Renal pelvis (tissue), 12 donors: ENCODE measurements around the gene SPINDOC. TPM values are rescaled to one million over a fixed set of nuclear protein-coding genes. Genes with fewer than 3 reads are reported as not detected.
A peak's percentile ranks its signal among the peaks of the same experiment; 100 is the strongest.
"Not testable (repeated sequence)": the region's sequence is repeated elsewhere in the genome, so short reads cannot be mapped to it uniquely, and the experiment has no call there.

Experiments
- DNase-seq: peaks from one replicate; pipeline ENCODE4 v3.0.0-alpha.2; 2013
- long read RNA-seq, 16 experiments: transcript quantifications; one replicate each; lab custom pipeline, GENCODE V29; 2026
- polyA plus RNA-seq, 3 donors: library from polyadenylated mRNA; unstranded; fragments of 120-200 nt; gene quantifications; one replicate each; pipeline ENCODE4 v1.2.1, GENCODE V29; 2013; ENCODE audit not compliant: insufficient read length in 3 of 3

The SPINDOC gene, protein sequence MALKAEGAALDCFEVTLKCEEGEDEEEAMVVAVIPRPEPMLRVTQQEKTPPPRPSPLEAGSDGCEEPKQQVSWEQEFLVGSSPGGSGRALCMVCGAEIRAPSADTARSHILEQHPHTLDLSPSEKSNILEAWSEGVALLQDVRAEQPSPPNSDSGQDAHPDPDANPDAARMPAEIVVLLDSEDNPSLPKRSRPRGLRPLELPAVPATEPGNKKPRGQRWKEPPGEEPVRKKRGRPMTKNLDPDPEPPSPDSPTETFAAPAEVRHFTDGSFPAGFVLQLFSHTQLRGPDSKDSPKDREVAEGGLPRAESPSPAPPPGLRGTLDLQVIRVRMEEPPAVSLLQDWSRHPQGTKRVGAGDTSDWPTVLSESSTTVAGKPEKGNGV
- 10 to 100 TPM; 37.7 to 43.1 (median 39.0) TPM for polyA plus RNA-seq
- long read RNA-seq, donor 1, transcript SPINDOC-201 (6 exons, 2,024 nt): major isoform, 7 of 7 reads
- long read RNA-seq, donor 1, partial matches to known transcripts: 0 of 7 reads
- long read RNA-seq, donor 1, other reads (novel, unspliced or antisense): 0 of 7 reads
- long read RNA-seq, donor 2, transcript SPINDOC-201 (6 exons, 2,024 nt): major isoform, 14 of 28 reads
- long read RNA-seq, donor 2, partial matches to known transcripts: 14 of 28 reads
- long read RNA-seq, donor 2, other reads (novel, unspliced or antisense): 0 of 28 reads
- long read RNA-seq, donor 3, transcript SPINDOC-201 (6 exons, 2,024 nt): major isoform, 10 of 15 reads
- long read RNA-seq, donor 3, partial matches to known transcripts: 5 of 15 reads
- long read RNA-seq, donor 3, other reads (novel, unspliced or antisense): 0 of 15 reads
- long read RNA-seq, donor 4, transcript SPINDOC-201 (6 exons, 2,024 nt): major isoform, 10 of 35 reads
- long read RNA-seq, donor 4, partial matches to known transcripts: 25 of 35 reads
- long read RNA-seq, donor 4, other reads (novel, unspliced or antisense): 0 of 35 reads
- long read RNA-seq, donor 5, partial matches to known transcripts: 0 of 1 reads
- long read RNA-seq, donor 5, other reads (novel, unspliced or antisense): 0 of 1 reads
- long read RNA-seq, donor 6, transcript SPINDOC-201 (6 exons, 2,024 nt): major isoform, 9 of 9 reads
- long read RNA-seq, donor 6, partial matches to known transcripts: 0 of 9 reads
- long read RNA-seq, donor 6, other reads (novel, unspliced or antisense): 0 of 9 reads
- long read RNA-seq, donor 7, transcript SPINDOC-201 (6 exons, 2,024 nt): major isoform, 23 of 23 reads
- long read RNA-seq, donor 7, partial matches to known transcripts: 0 of 23 reads
- long read RNA-seq, donor 7, other reads (novel, unspliced or antisense): 0 of 23 reads
- long read RNA-seq, donor 8, partial matches to known transcripts: 14 of 15 reads
- long read RNA-seq, donor 8, other reads (novel, unspliced or antisense): 0 of 15 reads
- long read RNA-seq, donor 9, transcript SPINDOC-201 (6 exons, 2,024 nt): major isoform, 23 of 51 reads
- long read RNA-seq, donor 9, partial matches to known transcripts: 28 of 51 reads
- long read RNA-seq, donor 9, other reads (novel, unspliced or antisense): 0 of 51 reads
- long read RNA-seq, donor 10, transcript SPINDOC-201 (6 exons, 2,024 nt): major isoform, 9 of 15 reads
- long read RNA-seq, donor 10, partial matches to known transcripts: 6 of 15 reads
- long read RNA-seq, donor 10, other reads (novel, unspliced or antisense): 0 of 15 reads
- long read RNA-seq, donor 11, partial matches to known transcripts: 0 of 3 reads
- long read RNA-seq, donor 11, other reads (novel, unspliced or antisense): 0 of 3 reads
- long read RNA-seq, donor 12, transcript SPINDOC-201 (6 exons, 2,024 nt): major isoform, 23 of 28 reads
- long read RNA-seq, donor 12, partial matches to known transcripts: 5 of 28 reads
- long read RNA-seq, donor 12, other reads (novel, unspliced or antisense): 0 of 28 reads
- long read RNA-seq, donor 13, partial matches to known transcripts: 0 of 3 reads
- long read RNA-seq, donor 13, other reads (novel, unspliced or antisense): 0 of 3 reads
- long read RNA-seq, donor 14: 0 reads
- long read RNA-seq, donor 15, transcript SPINDOC-201 (6 exons, 2,024 nt): major isoform, 16 of 16 reads
- long read RNA-seq, donor 15, partial matches to known transcripts: 0 of 16 reads
- long read RNA-seq, donor 15, other reads (novel, unspliced or antisense): 0 of 16 reads
- long read RNA-seq, donor 16, transcript SPINDOC-201 (6 exons, 2,024 nt): major isoform, 14 of 19 reads
- long read RNA-seq, donor 16, partial matches to known transcripts: 5 of 19 reads
- long read RNA-seq, donor 16, other reads (novel, unspliced or antisense): 0 of 19 reads

- peak; percentile 66 for DNase-seq
Measured at GRCh38 chr11:63813035-63813562, at the start of gene SPINDOC. Gene SPINDOC (plus strand): TSS chr11:63813456. CDS start chr11:63813687, 231 bp downstream.

GRCh38 chr11:63763496-63764339, 49.5 kb upstream of the SPINDOC start:
- DNase-seq: no peak

- no peak for DNase-seq
Measured at GRCh38 chr11:63764340-63764678, 48.9 kb upstream of the SPINDOC start.

DNA sequence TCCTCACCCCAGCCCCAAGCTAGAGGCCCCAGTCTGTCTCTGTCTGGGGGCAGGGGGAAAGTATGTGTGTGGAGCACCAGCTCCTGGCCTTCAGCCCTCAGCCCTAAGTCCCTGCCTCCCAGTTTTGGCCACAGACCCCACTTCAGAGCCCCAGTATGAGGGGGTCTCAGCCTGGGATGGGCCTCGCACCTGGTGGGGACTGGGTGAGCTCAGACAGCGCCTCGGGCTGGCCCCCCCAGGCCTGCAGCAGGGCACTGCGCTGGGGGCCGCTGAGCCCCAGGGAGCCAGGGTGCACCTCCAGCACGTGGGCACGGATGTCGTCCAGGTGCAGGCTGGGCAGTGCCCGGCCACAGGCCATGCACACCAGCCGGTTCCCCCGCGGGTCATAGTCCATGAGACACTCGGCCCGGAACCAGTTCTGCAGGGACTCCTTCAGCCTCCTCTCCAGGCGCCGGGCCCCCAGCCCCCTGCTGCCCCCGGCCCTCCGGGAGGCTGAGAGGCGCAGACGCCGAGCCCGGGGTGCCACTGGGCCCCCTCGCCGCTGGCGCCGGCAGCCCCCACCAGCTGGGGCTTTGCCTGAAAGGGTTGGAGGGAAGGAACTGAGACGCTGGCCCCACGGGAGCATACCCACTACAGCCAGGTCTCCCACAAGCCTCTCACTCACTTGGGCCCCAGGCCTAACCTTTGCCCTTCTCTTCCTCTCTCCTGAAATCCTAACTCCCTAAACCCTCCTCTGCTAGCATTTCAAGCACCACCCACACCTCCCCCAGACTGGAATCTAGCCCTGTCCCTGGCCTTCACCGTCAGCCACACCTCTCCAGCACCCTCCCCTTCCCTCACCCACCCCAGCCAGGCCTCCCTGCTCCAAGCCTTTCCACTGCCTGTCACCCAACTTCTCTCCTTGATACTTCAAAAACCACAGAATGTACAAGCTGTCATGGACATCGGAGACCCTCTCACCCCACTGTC, 48.3 kb upstream of the SPINDOC start:
- DNase-seq: no peak

DNA sequence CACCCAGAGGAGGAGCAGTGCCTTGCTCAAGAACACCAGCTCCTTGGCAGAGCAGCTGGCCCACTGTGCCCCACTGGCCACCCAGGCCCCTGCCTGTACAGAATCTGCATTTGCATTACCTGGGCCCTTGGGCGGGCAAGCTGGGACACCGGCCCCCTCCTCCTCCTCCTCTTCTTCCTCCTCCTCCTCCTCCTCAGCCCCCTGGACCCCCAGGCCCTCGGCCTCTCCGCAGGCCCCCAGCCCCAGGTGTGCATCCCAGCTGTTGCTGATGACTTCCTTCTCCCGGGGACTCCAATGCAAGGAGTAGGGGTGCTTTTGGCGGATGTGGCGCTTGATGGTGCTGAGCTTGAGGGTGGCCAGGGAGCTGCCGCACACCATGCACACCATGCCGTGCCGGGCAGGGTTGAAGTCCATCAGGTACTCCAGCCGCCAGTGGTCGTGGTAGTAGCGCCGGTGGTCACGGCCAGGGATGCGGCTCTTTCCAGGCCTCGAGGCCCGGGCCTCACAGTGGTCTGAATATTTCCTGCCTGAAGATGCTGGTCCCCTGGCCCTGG, 47.5 kb upstream of the SPINDOC start:
- DNase-seq: no peak

DNA sequence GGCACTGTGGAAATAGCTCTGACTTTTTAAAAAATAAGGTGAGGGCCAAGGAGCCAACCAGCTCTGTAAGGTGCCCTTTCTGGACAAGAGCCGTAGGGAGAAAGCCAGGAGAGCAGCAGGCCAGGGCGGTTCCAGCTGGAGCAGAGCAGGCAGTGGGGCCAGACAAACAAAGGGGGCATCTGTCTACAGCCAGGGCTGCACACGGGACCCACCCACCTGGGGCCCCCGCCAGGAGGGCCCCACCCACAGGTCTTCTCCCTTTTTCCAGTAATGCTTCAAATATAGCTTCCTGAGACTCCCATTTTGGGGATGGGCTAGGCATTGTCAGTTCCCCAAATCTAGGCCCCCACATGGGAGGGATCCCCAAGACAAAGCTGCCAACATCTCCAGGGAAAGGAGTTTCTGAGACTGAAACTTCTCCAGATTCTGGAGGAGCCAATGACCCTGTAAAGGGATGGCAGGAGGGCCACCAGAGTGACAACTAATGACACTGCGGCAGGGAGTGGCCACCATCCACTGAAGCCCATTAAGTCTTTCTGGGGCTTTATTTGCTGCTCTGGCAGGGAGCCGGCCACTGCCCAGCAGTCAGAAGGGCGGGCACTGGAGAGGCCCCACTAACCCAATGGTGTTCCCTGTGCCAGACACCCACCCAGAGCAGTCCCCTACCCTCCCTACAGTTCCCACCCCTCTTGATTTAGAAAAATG, 46.6 kb upstream of the SPINDOC start:
- DNase-seq: no peak

GRCh38 chr11:63767267-63767564, 46.0 kb upstream of the SPINDOC start:
- DNase-seq: no peak

DNA sequence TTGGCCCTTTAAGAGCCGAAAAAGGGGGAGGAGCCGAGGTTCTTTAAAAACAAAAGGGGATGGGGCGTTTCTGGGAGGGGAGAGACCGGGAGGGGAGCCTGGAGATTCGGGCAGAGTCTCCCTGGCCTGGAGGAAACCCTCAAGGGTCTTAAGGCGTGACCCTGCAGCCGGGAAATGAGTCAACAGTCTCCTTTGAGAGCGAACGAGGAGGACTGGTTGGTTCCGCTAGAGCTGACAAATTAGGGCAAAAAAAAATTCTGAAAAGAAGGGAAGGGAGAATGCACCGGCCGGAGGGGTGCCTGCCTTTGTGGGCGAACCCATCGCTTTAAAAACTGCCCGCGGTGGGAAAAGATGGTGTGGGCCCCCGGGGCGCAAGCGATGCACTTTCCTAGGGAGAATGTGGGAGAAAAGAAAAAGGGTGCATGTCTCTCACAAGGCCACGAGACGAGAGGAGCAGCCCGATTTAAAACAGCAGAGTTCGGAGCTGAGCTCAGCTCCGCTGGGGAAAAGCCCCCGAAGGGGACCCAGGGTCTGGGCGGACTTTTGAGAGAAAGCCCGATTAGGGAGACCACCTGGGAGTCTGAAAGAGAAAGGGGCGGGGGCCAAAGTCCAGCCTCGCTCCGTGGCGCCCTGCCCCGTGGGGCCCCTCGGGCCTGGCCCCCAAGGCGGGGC, 45.6 kb upstream of the SPINDOC start:
- DNase-seq: peak; percentile 73

DNA sequence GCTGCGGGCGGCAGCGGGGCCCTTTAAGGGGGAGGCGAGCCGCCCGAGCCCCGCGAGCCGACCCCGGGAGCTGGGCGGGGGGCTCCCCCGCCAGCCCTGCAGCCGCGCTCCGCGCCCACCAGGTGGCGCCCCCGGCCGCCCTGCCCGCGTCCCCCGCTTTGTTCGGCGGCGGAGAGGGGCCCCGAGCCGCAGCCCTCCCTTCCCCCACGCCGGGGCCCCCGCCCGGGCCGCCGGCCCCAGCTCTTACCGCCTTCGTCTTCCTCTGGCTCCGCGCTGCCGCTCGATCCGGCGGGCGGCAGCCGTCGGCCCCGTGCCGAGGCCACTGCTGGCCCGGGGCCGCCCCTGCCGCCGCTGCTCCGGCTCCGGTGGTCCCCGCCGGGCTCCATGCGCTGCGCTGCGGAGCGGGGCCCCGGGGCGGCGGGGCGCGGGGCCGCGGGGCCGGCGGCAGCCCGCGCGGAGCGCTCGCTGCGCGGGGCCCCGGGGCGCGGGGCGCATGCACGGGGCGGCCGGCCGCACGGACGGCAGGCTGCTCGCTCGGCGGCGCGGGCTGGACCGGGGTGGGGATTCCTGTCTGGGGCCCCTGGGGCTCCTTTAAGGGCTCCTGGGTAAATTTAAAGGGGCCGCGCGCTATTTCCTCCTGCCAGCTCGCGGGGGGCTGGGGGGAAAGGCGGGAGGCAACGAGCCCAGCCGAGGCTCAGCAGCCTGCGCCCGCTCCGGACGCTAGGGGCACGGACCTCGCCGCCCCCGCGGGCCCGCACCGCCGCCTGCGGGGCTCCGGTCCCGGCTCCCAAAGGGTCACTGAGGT, 44.8 kb upstream of the SPINDOC start, which contains the start of gene ZFTA:
Gene ZFTA, minus strand, starts transcription at position 539 of the 805 bp plus-strand sequence. Its CDS starts 153 bp downstream, at position 386.
- no peak for DNase-seq

DNA sequence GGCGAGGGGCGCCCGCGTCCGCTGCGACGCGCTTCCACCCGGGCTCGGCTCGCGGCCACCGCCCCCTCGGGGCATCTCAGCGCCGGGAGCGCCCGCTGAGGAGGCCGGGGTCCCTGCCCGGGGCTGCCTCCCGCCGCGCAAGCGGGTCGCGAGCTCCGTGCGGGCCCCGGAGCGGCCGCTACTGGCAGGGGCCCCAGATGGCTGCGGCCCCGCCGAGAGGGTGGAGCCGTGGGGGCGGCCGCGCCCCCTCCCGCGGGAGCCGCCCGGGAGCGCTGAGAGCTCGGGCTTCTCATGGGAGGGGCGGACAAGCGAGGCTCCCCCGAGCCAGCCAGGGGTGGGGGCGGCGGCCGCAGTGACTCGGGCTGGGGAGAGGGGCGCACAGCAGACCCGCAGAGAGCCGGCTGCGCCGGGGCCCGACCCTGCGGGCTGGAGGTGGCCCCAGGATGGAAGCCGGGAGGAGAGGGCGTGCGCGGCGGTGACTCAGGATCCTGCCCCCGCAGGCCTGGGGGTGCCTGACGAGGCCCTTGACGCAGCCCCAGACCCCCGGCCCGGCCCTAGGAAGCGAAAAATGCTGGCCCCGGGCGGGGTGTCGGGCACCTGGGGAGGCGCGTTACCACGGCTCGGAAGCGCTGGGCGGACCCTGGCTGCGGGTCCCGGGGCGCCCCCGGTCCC, 44.1 kb upstream of the SPINDOC start:
- DNase-seq: no peak

DNA sequence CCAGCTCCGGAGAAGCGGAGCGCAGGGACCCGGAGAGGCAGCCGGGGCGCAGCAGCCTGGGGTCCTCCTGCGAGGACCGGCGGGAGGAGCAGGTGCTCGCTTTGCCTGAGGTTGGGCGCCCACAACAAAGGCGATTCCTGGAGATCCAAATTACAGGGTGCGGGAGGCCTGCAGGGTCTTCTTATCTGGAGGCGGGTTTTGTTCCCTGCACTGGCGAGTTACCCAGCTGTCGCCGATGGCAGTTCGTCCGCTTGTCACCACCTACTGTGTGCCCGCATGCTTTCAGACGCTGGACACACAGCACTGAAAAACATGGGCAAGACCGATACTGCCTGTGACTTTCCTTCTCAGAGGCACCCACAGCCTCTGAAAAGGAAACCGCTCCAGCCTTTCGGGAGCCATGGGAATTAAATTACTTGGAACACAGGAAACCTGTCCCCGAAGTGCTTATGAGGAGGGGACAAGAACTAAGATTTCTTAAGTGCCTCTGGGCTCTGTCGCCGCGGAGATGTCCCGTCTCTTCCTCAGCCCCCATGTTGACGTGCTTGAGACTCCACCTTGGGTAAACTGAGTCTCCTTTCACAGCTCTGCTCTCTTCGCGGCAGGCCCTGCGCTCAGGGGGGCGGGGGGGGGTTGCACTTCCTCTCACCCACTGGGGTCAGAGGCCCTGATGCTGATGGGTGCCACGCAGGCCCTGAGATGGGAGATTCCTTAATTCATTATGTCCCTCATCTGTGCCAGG, 43.4 kb upstream of the SPINDOC start:
- DNase-seq: no peak

GRCh38 chr11:63770763-63771162, 42.5 kb upstream of the SPINDOC start:
- DNase-seq: no peak

GRCh38 chr11:63771741-63772318, 41.4 kb upstream of the SPINDOC start:
- DNase-seq: not testable (repeated sequence)
